Neutrophil (primary cell): ENCODE measurements around the gene TSHZ2.

Experiments used
- H3K27ac ChIP-seq: fragments of 200-600 bp; sonication (generic); 2 replicates; pipeline ENCODE4 v1.5.1; 2016; ENCODE audit warnings: mild to moderate bottlenecking, moderate library complexity
- H3K27me3 ChIP-seq: fragments of 200-600 bp; sonication (generic); 2 replicates; pipeline ENCODE4 v1.6.0; 2016; ENCODE audit warnings: mild to moderate bottlenecking
- H3K36me3 ChIP-seq: fragments of 200-600 bp; sonication (generic); 2 replicates; pipeline ENCODE4 v1.5.1; 2017
- H3K4me1 ChIP-seq, 2 experiments: fragments of 200-600 bp in 1 of 2; sonication (generic) in 1 of 2; 1 replicate in 1 of 2; 2 replicates in 1 of 2; pipeline versions ENCODE4 v1.5.1 to v1.6.1; 2013 to 2016; ENCODE audit warnings: low read depth in 1 of 2, low read length in 1 of 2, mild to moderate bottlenecking in 1 of 2, moderate library complexity in 1 of 2; ENCODE audit not compliant: control insufficient read depth in 1 of 2, insufficient read depth in 1 of 2
- H3K4me3 ChIP-seq, 2 experiments: fragments of 200-600 bp in 1 of 2; sonication (generic) in 1 of 2; 1 replicate in 1 of 2; 2 replicates in 1 of 2; pipeline ENCODE4 v1.5.1; 2013 to 2016; ENCODE audit warnings: low read depth in 1 of 2, low read length in 1 of 2, mild to moderate bottlenecking in 1 of 2, moderate library complexity in 1 of 2
- H3K9me3 ChIP-seq: fragments of 200-600 bp; sonication (generic); 2 replicates; pipeline ENCODE4 v1.5.1; 2016
- CTCF ChIP-seq: fragments of 200-600 bp; sonication (generic); IDR thresholded peaks from 2 replicates; pipeline ENCODE4 v1.5.1; 2016; ENCODE audit warnings: antibody characterized with exemption

The TSHZ2 gene

GRCh38 chr20:53394433-53394832 lies 422.3 kb downstream of the TSHZ2 start:
- Histone ChIP-seq H3K4me3 (no peak overlapping the region), H3K9me3 (no peaks in the 10 kb centered on the region), H3K36me3 (no peaks in the 10 kb centered on the region), H3K4me1 (peaks cover 6 to 7% of the 10 kb centered on the region in 2 experiments), H3K27me3 (no peaks in the 10 kb centered on the region), H3K27ac (no peak overlapping the region)
- TF ChIP-seq CTCF: no peak

- no peaks in the 10 kb centered on the region for H3K27me3 ChIP-seq
- no peak overlapping the region for H3K4me3 ChIP-seq
- H3K9me3 ChIP-seq: no peaks in the 10 kb centered on the region
- peaks cover 16% of the 10 kb centered on the region in 2 experiments for H3K4me1 ChIP-seq
- no peak overlapping the region for H3K27ac ChIP-seq
- no peak for TF ChIP-seq CTCF
- no peaks in the 10 kb centered on the region for H3K36me3 ChIP-seq
Observed at GRCh38 chr20:53395188-53395923, 423.2 kb downstream of the TSHZ2 start.

GRCh38 chr20:53399083-53399482 lies 426.9 kb downstream of the TSHZ2 start:
- H3K27me3 ChIP-seq: no peaks in the 10 kb centered on the region
- H3K27ac ChIP-seq: peak overlapping the region; percentile 52
- H3K9me3 ChIP-seq: no peaks in the 10 kb centered on the region
- H3K36me3 ChIP-seq: no peaks in the 10 kb centered on the region
- peaks cover 21 to 23% of the 10 kb centered on the region in 2 experiments for H3K4me1 ChIP-seq
- TF ChIP-seq CTCF: no peak
- H3K4me3 ChIP-seq: no peak overlapping the region

- H3K27ac ChIP-seq: peak overlapping the region; percentile 52
- H3K4me1 ChIP-seq: peaks cover 21 to 23% of the 10 kb centered on the region in 2 experiments
- no peak overlapping the region for H3K4me3 ChIP-seq
- H3K9me3 ChIP-seq: no peaks in the 10 kb centered on the region
- TF ChIP-seq CTCF: no peak
- H3K27me3 ChIP-seq: no peaks in the 10 kb centered on the region
- H3K36me3 ChIP-seq: no peaks in the 10 kb centered on the region
Observed at GRCh38 chr20:53399592-53400335, 427.6 kb downstream of the TSHZ2 start.

DNA sequence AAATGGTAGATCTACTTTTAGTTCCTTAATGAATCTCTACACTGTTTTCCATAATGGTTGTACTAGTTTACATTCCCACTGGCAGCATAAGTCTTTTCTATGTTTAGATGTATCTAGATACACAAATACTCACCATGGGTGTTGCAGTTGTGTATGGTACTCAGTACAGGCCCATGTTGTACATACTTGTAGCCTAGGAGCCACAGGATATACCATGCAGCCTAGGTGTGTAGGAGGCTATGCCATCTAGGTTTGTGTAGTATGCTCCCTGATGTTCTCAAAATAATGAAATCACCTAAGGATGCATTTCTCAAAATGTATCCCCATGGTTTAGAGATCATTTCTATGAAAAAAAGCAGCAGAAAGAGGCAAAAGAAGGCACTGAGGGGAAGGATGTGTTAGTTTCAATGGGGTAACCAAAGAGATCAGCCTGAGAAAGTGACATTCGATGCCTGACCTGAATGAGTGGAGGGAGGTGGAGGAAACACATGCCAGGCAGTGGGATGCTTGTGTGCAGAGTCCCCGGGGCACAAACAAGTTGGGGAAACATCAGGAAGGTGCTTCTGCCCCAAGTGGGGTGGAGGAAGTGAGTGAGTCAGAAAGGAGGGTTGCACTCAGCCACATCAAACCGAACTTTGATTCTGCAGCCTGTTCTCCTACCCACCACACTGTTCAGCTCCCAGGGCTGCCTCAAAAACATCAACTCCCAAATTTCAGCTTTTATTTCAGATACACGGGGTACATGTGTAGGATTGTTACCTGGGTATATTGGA lies 430.3 kb downstream of the TSHZ2 start:
- no peak for TF ChIP-seq CTCF
- Histone ChIP-seq H3K27ac (no peak overlapping the region), H3K36me3 (no peaks in the 10 kb centered on the region), H3K4me3 (no peak overlapping the region), H3K27me3 (no peaks in the 10 kb centered on the region), H3K9me3 (no peaks in the 10 kb centered on the region), H3K4me1 (peaks cover 37 to 38% of the 10 kb centered on the region in 2 experiments)
